Measurements from ENCODE around the gene SNN.

DNA sequence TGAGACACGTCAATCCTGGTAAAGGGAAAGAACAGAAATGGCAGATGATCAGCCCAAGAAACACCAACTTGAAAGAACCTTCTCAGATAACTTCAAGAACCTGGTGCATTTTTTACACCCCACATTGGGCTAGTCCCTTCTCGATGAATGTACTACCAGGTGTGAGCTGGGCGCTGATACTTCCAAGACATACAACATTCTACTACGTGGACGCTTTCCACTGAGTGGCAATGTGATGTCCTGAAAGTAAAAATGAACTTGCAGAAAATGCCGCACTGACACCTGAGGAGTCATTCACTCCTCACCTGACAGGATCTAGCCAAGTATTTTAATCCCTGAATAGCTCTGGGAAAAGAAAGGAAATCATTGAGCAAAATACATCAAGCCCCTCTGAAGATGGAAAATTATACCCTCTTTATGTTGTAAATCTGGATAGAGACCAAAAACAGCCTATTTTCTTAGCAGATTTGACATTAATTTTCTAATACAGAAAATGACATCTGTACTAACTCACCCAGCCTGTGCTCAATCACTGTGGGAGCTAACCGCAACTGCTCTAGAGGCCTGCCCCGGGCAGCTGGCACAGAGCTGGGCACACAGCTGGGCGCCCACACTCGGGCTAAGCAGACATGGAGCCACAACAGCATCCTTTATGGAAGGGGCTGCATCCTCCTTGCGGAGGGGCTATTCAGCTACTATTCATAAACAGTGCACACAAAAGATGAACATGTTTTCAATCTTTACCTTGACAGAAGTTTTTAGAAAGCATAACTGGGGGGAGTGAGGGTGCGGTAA is 16.2 kb downstream of the SNN start:
- TF ChIP-seq, protein P1, sequence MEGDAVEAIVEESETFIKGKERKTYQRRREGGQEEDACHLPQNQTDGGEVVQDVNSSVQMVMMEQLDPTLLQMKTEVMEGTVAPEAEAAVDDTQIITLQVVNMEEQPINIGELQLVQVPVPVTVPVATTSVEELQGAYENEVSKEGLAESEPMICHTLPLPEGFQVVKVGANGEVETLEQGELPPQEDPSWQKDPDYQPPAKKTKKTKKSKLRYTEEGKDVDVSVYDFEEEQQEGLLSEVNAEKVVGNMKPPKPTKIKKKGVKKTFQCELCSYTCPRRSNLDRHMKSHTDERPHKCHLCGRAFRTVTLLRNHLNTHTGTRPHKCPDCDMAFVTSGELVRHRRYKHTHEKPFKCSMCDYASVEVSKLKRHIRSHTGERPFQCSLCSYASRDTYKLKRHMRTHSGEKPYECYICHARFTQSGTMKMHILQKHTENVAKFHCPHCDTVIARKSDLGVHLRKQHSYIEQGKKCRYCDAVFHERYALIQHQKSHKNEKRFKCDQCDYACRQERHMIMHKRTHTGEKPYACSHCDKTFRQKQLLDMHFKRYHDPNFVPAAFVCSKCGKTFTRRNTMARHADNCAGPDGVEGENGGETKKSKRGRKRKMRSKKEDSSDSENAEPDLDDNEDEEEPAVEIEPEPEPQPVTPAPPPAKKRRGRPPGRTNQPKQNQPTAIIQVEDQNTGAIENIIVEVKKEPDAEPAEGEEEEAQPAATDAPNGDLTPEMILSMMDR (conservative IDR thresholded peaks at IDR 0.05; ENCODE audit: low read length) = no peak
- no peak for TF ChIP-seq EZH2phosphoT487 (IDR thresholded peaks at IDR 0.05; ENCODE audit: borderline replicate concordance)
